ENCODE results near the gene SOST. TPM values are rescaled to one million over a fixed set of nuclear protein-coding genes. Genes with fewer than 3 reads are reported as not detected.
A peak's percentile ranks its signal among the peaks of the same experiment; 100 is the strongest.

SOST gene
- total RNA-seq, 1 experiment from 2014 or later: not detected

DNA sequence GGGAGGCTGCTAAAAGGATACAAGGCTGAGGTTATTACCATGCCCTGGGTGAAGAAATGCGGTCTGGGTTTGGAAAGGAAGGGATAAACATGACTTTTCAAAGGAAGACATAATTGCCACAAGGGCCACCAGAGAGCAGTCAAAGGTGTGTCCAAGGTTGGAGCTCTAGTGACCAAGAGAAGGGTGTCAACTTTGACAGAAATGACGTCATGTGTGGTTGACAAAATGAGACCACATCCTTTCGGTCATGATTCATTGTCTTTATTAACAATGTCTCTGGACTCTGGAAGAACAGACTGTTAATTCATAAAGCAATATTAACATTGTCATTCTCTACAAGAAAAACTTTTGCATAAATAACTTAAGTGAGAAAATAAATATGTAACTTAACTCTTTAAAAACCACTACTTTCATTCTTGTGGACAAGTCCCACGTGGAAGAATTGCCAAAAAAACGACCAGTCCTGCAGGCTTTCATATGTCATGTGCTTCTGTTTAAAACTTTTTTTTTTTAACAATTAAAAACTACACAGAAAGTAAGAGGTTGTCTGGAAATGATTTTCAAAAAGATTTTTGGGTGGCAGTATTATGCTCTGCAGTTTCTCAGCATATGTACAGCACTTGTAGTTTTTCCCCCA is 5.0 kb downstream of the SOST start:
- no peak for DNase-seq (ENCODE audit: extremely low read depth, low read depth)

DNA sequence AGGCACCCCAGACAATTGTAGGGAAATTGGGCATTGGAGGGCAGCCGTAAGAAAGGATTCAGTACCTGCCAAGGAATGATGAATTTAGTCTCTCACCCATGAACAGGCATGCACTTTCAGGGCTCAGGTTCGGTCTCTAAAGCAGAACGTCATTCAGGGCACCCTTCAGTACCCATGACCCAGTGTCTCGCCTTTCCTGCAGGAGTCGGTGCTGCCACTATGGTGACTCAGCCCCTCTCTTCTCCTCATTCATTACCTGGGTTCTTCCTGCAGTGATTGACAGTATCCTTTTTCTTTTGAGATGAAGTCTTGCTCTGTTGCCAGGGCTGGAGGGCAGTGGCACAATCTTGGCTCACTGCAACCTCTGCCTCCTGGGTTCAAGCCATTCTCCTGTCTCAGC is 8.4 kb downstream of the SOST start:
- DNase-seq (ENCODE audit: extremely low read depth, low read depth): no peak

DNA sequence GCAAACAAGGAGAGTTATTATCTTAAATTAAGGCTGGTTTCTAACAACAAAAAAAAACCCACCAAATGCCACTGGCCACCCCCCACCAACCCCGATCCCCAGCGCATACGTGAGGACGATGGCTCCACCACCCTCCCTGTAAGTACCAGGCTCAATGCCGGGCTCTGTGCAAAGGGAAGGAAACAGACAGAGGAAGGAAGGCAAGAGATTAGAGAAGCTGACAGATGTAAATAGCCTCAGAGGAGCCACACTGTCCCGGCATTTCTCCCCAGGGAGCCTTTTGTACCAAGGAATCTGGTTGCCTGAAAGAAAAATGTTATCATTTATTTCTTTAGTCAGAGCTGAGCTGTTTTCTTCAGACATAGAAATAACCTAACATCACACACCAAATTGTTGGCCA is 13.1 kb downstream of the SOST start:
- no peak for DNase-seq (ENCODE audit: extremely low read depth, low read depth)

DNA sequence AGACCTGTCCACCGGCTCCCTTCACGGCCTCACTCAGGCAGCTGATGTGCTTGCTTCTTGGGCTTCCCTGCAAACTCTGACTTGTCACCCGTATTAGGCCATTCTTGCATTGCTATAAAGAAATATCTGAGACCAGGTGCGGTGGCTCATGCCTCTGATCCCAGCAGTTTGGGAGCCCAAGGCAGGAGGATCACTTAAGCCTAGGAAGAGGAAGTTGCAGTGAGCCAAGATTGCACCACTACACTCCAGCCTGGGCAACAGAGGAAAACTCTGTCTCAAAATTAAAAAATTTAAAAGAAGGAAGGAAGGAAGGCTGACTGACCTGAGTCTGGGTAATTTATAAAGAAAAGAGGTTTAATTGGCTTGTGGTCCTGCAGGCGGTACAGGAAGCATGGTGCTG is 17.0 kb downstream of the SOST start:
- DNase-seq (ENCODE audit: extremely low read depth, low read depth): no peak

DNA sequence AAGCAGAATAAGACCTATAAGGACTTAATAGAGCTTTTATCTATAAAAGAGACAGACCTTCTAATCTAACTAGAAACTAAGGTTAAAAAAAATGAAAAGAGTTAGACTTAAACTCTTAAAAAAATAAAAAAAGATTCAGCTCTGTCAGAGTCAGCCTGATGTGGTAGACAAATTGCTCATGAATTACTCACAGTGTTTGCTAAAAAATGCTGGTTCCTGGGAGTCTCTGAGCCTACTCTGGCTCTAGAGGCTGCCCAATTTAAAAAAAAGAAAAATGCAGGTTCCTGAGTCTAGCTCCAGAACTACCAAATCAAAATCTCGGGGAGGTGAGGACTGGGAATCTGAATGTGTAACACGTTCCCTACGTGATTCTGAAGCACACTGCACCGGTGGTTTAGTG is 18.1 kb downstream of the SOST start:
- DNase-seq (ENCODE audit: extremely low read depth, low read depth): no peak

DNA sequence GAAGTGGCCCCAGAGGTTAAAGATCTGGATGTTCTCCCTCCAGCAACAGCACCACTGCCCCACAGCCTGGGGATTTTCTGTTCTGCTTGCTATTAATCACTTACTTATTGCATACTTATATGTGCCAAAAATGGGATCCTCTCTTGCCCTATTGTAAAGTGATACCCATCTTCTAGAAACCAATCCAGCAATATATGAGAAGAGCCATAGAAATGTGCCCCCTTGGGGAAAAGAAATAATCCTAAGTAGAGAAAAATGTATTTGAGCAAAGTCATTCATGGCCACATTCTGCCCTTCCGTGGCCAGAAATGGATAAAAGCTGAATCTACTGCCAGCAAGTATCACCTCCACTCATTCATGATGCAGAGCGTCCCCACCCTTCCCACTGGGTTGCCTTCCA is 20.9 kb downstream of the SOST start:
- DNase-seq (ENCODE audit: extremely low read depth, low read depth): no peak

DNA sequence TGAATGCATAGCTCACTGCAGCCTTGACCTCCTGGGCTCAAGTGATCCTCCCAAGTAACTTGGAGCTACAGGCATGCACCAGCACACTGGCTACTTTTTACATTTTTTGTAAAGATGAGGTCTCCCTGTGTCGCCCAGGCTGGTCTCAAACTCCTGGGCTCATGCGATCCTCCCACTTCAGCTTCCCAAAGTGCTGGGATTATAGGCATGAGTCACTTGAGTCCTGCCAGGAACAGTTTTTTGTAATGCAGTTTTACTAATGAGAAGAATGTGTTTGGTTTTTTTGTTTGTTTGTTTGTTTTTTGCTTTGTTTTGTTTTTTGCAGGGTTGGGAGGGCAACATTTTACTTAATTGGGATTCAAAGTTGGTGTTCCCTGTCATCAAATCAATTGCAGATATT is 22.2 kb downstream of the SOST start:
- no peak for DNase-seq (ENCODE audit: extremely low read depth, low read depth)

DNA sequence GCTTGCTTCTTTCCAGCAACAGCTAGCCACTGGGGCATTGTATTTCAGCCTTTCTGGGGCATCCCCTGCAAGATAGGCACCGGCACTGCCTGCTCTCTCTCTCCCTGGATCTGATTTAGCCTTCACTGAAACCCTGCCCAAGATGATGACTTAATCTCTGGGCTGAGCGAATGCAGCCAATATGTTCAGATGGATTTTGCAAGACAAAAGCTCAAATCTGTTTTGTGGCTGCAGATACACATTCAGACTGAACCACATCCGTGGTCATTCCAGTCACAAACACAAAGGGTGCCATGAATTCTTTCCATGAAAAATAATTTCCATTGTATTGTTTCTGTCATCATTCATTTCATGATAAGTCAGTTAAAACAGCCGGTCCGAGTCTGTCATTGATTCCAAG is 24.2 kb downstream of the SOST start:
- DNase-seq (ENCODE audit: extremely low read depth, low read depth): no peak

DNA sequence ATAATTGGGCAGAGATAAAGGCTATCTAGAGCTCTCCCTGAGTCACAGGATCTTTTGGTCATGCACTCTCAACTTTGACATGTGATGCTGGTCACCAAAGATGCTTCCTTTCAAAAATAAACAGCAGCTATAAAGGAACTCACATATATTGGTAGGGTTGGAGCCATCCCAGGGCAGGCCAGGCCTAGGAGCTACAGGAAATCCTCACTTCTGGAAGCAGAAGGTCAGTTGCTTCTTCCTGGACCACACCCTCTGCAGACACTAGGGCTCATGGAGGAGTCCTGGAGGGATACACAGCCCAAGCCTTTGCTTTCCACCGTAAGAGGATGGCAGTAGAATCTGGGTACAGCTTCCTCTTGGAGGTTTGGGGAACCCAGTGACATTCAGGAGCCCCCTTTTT is 24.6 kb downstream of the SOST start:
- DNase-seq (ENCODE audit: extremely low read depth, low read depth): no peak

DNA sequence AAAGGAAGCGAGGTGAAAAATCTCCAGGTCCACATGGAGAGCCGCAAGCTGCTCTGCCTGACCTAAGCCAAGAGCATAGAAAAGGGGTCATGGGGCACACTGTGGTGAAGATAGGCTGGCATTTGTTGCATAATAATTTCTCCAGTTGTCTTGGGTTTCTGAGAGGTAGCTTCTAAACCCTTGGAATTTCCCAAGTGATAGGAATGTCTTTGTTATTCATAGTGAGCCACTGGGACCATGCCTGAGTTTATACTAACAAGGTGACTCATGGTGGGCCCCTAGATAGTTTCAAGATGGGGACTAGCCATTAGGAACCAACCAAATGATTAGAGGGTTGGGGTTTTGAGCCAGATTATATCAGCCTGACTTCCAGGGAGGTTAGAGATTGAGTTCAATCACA is 25.6 kb downstream of the SOST start:
- DNase-seq (ENCODE audit: extremely low read depth, low read depth): no peak

DNA sequence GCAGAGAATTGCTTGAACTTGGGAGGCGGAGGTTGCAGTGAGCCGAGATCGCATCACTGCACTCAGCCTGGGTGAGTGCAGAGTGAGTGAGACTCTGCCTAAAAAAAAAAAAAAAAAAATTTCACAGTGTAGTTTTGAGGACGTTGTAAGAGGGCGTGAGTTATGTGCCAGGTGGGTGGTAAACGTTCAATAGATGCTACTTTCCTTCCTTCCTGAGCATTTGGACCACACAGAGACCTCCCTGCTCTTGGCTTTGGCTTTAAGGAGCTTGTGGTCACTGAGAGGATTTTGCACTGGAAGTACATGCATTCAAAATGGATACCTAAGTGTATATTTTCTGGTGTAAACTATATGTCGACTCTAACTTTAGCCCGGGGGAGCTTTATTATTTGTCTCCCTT is 30.5 kb downstream of the SOST start:
- no peak for DNase-seq (ENCODE audit: extremely low read depth, low read depth)

DNA sequence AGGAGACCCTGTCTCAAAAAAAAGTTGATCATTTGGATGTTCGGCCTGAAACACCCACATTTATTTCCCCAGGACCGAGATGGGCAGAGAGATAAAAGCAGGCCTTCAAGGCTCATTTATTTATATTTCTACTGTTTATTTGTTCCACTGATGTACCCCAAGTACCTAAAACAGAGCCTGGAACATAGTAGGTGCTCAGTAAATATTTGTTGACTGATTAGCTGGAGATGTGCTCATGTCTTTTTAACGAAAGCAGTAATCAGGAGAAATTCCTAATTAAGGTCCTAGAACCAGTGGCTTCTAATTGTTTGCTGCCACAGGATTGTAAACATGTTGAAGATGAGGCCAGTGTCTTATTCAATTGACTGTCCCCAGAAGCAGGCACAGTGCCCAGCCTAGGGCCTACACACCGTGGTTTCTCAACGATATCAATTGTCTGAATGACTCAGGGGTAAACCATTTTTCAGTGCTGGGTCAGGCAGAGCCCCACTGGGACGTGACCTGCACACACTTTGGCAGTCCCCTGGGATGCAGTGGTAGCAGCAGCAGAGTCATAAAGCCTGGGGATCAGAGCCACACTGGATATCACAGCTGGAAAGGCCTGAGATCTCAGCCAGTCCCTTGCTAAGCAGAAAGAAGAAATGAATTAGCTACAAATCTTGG is 34.8 kb downstream of the SOST start:
- DNase-seq (ENCODE audit: extremely low read depth, low read depth): peak; percentile 78

DNA sequence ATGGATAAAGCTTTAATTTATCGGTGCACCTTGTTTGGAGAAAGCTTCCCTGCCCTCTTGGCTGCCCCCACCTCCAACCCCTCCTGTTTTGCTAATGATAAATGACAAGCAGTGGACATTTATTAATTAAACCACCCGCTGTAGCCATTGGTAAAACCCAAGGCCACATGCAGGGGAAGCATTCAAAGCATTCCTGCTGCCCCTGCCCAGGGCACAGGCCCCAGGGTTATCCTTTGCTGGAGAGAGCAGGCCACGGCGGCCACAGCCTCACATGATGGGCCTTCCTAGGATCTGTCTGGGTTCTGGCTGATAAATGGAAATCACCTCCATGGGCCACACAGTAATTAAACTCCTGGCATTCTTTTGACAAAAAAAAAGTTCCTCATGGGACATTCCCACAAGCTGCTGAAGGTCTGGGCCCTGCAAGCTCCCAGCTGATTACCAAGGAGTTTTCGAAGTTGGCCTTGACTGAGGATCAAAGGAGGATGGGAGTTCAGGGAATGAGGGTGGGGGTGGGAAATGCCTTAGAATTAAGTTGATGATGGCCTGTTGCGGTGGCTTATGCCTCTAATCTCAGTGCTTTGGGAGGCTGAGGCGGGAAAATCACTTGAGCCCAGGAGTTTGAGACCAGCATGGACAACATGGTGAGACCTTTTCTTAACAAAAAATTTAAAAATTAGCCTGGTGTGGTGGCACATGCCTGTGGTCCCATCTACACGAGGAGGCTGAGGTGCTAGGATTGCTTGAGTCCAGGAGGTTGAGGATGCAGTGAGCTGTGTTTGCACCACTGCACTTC is 35.5 kb downstream of the SOST start:
- DNase-seq (ENCODE audit: extremely low read depth, low read depth): no peak

DNA sequence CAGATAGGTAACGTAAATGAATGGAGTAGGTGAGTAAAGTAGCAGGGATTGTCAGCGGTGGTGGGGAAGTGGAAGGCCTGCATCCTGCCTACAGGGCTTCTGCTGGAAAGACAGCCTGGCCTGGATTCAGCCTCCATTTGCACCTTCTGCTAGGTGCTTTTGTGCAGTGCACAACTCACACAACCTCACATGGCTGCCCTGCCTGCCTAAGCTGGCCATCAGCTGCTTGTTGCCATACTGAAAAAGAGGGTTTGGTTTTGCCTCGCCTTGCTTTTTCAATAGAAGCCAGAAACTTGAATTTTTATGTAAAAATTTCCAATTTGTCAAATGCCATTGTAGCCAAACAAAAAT is 36.3 kb downstream of the SOST start:
- no peak for DNase-seq (ENCODE audit: extremely low read depth, low read depth)

DNA sequence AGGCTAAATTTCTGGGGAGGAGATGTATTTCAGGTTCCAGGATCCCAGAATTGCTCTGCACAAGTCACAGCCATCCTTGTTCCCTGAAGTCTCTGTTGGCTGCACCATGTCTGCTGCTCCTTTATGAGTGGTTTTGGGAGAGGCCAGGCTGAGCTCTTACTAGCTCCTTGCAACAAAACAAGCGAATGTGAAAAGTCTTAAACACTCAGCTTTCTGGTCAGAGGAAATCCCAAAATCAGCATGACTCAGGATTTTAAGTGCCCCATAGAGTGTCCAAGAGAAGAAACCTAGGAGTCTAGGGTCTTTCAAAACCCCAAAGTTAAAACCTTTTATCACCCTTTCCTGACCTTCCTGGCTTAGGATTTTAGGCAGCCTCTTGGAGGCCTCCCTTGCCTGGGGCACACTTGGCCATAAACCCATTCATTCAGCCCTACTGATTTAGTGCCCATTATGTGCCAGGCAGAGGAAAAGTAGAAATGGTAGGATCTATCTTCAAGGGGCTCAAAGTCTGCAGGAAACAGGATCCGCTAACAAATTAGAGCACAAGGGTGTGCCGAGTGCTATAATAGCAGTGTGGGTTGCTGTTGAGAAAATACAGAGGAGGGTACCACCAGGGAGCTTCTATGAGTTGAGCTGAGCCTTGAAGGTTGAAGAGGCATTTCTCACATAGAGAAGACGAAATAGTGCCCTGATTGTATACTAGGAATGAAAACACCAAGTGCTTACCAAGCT is 36.9 kb downstream of the SOST start:
- peak; percentile 88 for DNase-seq (ENCODE audit: extremely low read depth, low read depth)

DNA sequence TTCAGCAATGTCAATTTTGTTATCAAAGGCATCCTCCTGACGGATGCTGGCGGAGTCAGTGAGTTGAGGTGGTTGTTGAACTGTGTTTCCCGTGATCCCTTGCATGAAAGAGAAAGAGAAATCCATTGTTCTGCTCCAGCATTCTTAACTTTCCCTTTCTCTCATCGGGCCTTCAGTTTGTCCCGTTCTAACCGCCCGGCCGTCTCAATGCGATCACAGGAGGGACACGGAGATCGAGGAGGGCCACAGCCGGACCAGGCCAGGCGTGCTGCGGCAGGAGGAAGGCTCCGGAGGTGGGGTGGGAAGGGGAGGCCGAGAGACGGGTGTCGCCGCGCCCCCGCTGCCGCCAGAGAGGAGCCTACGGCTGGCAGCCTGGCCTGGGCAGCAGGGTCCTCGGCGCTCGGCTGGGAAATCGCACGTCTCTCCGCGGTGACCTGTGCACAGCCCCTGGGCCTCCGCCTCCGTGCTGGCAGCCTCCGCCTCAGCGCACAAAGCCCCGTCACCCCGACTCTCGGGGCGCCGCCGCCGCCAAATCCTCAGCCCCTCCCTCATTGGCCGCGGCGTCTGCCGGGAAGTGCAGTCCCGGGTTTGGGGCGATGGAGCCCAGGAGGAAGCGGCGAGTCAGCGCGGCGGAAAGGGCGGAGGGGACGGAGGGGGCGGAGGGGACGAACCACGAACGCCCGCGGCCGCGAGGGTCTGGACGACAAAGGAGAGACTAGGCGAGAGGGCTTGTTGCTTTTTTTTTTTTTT is 38.1 kb downstream of the SOST start:
- peak; percentile 69 for DNase-seq (ENCODE audit: extremely low read depth, low read depth)

DNA sequence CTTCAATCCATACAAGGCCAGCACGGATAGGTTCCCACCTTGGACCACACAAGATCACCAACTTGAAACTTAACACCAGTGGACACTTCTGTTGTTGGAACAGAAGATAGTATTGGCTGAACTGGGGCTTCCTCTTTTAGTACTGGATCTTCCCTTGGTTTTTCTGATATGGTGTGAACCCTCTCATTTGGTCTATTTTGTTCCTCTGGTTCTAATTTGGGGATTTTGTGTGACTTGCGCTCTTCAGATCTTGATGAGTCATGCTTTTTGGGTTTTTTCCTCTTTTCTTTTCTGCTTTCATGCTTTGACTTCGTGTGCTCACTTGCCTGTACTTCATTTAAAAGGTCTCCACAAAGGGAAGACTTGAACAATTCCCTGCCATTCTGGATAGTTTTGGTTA is 39.0 kb downstream of the SOST start:
- no peak for DNase-seq (ENCODE audit: extremely low read depth, low read depth)

DNA sequence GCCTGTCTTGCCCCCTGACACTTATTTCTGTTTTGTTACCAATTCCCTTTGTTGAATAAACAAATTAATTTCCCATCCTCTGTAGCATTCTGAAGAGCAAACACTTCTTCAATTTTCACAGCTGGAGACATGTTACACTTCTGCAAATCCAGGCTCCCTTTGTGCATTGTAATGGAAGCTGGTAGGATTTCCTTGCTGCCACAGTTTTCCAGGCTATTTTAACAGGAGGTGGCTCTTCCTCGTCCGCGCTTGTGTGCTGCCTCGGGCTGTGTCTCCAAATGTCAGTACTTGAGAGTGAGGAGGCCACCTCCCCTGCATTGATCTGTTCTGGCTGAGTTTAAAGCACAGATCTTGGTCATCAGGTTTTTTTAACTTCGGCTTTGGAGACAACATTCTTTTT is 40.0 kb downstream of the SOST start:
- no peak for DNase-seq (ENCODE audit: extremely low read depth, low read depth)

DNA sequence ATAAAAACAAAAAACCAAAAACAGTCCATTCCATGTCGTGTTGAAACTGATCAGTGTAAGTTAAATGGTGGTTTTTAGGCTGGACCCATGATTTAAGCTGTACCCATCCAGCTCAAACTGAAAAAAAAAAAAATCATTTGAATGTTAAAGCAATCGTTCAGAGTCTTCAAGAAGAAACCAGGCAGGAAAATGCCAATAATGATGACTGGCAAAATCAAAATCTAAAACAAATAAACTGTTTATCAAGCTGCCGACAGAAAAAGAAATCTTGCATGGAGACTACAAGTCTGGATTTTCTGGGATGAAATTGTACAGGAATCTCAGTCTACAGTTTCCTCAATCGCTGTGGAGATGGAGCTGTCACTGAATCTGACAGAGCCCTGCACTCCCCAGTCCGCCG is 40.7 kb downstream of the SOST start:
- DNase-seq (ENCODE audit: extremely low read depth, low read depth): no peak

DNA sequence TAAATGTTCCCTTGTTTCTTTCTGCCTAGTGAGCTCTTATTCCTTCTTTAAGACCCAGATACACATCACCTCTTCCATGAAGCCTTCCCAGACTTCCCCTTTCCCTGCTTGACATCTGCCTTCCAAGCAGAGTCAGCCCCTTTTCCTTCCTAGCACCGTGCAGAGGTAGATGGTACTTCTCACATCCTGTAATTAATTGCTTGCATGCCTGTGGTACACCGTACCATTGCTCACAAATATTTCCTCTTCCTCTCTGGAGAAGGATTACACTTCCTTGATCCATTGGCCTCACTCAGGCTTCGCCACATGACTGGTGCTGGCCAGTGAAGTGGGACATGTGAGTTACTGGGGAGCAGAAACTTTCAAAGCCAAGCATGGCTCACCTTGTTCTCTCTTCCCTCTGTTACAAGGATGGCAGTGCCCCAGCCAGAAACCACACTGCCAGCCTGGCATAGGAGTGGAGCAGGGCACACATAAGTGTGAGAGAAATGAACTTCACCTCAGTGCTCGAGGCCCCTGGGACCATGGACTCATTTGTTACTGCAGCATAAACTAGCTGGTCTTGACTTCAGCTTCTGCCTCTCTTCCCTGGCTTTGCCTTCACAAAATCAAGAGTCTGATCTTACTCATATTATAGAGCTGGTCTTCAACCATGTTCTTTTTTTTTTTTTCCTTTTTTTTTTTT is 44.0 kb downstream of the SOST start:
- DNase-seq (ENCODE audit: extremely low read depth, low read depth): no peak
